Ishikawa (cell line): Measurements from ENCODE around the gene ZNF213.

Experiments used
- CEBPB ChIP-seq: IDR thresholded peaks from 2 replicates; pipeline ENCODE4 v1.6.1; 2012
- CREB1 ChIP-seq: IDR thresholded peaks from 2 replicates; pipeline ENCODE4 v1.6.1; 2012; ENCODE audit warnings: low read depth
- EGR1 ChIP-seq: IDR thresholded peaks from 2 replicates; pipeline ENCODE4 v1.6.1; 2012
- EP300 ChIP-seq: IDR thresholded peaks from 2 replicates; pipeline ENCODE4 v1.6.1; 2012; ENCODE audit warnings: borderline replicate concordance
- FOXM1 ChIP-seq: IDR thresholded peaks from 2 replicates; pipeline ENCODE4 v1.6.1; 2012; ENCODE audit warnings: low read depth, borderline replicate concordance
- MAX ChIP-seq: IDR thresholded peaks from 2 replicates; pipeline ENCODE4 v1.6.1; 2012
- NFIC ChIP-seq: IDR thresholded peaks from 2 replicates; pipeline ENCODE4 v1.6.1; 2012
- REST ChIP-seq: IDR thresholded peaks from 2 replicates; pipeline ENCODE4 v1.6.1; 2012; ENCODE audit warnings: low read depth, mild to moderate bottlenecking
- TAF1 ChIP-seq: IDR thresholded peaks from 2 replicates; pipeline ENCODE4 v1.6.1; 2012; ENCODE audit warnings: low read depth, mild to moderate bottlenecking
- TCF12 ChIP-seq: IDR thresholded peaks from 2 replicates; pipeline ENCODE4 v1.6.1; 2012; ENCODE audit warnings: low read depth
- TEAD4 ChIP-seq: IDR thresholded peaks from 2 replicates; pipeline ENCODE4 v1.6.1; 2012
- USF1 ChIP-seq: IDR thresholded peaks from 2 replicates; pipeline ENCODE4 v1.6.1; 2012
- YY1 ChIP-seq: IDR thresholded peaks from 2 replicates; pipeline ENCODE4 v1.6.1; 2012; ENCODE audit warnings: low read depth
- ZBTB7A ChIP-seq: IDR thresholded peaks from 2 replicates; pipeline ENCODE4 v1.6.1; 2012; ENCODE audit warnings: low read depth

The ZNF213 gene

GRCh38 chr16:3157229-3158025 lies 22.6 kb downstream of the ZNF213 start:
- TF ChIP-seq REST = no peak
- TF ChIP-seq MAX = peak; percentile 57
- peak; percentile 75 for TF ChIP-seq TEAD4
- TF ChIP-seq TCF12 = 0 out of 2 replicates have a peak, but pooled peaks have one; percentile 14

- no peak for TF ChIP-seq NFIC
- TF ChIP-seq REST = no peak
- TF ChIP-seq TAF1 = 0 out of 2 replicates have a peak, but pooled peaks have one; percentile 27
- no peak for TF ChIP-seq EGR1
- TF ChIP-seq TCF12 = peak; percentile 11; the same call in 1 of the 2 replicates
- TF ChIP-seq CREB1 = no peak
- TF ChIP-seq CEBPB = no peak
- TF ChIP-seq USF1 = no peak
- peak; percentile 75 for TF ChIP-seq ZBTB7A
- no peak for TF ChIP-seq YY1
- TF ChIP-seq FOXM1 = no peak
- TF ChIP-seq MAX = no peak
- TF ChIP-seq TEAD4 = no peak
- no peak for TF ChIP-seq EP300
These were observed 23.2 kb downstream of the ZNF213 start for GRCh38 chr16:3158026-3158509.

- TF ChIP-seq TAF1 (0 out of 2 replicates have a peak, but pooled peaks have one; percentile 12), NFIC (no peak), CREB1 (no peak), ZBTB7A (peak; percentile 78), TEAD4 (peak; percentile 63)
These were observed 23.9 kb downstream of the ZNF213 start for GRCh38 chr16:3158510-3159314.

GRCh38 chr16:3161235-3162018 lies 26.6 kb downstream of the ZNF213 start:
- TF ChIP-seq USF1 (no peak), CREB1 (no peak), FOXM1 (no peak), TCF12 (no peak), NFIC (no peak), TAF1 (no peak)

GRCh38 chr16:3164121-3164991 lies 29.5 kb downstream of the ZNF213 start:
- no peak for TF ChIP-seq ZBTB7A
- no peak for TF ChIP-seq TCF12
